ENCODE measurements around the gene NFE2L1. TPM values are rescaled to one million over a fixed set of nuclear protein-coding genes. Genes with fewer than 3 reads are reported as not detected.

The NFE2L1 gene
- total RNA-seq, 1 donor from 2014 or later = 127 TPM

DNA sequence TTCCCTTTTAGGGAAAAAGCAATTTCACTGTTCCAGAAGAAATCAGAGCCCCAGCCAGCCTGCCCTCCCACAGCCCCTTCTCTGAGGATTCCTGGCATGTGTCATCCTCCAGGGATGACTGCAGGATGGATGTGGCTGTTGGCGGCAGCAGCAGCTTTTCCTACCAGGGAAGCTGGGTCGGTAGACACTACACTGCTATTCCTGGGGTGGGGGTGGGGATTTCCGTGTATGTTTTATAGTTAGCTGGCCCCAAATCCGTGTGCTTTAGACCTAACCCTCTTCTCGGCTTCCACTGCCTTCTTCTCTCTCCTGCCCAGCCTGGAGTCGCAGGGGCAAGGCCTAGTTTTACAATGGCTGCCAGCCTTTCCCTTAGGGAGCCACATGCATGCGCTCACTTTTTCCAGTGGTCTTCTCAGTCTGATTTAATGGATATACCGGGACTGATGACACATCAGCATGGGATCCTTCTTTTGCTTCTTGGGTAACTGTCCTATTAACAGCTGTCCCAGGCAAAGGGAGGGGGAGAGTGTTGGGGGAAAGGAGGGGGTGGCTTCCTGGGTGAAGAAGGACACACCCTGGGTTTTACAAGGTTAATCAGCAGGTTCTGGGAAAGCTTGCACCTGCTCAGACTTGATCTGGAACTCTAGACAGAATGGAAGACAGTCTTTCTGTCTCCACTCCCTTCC lies 2.7 kb upstream of the NFE2L1 start:
- TF ChIP-seq, protein P1, sequence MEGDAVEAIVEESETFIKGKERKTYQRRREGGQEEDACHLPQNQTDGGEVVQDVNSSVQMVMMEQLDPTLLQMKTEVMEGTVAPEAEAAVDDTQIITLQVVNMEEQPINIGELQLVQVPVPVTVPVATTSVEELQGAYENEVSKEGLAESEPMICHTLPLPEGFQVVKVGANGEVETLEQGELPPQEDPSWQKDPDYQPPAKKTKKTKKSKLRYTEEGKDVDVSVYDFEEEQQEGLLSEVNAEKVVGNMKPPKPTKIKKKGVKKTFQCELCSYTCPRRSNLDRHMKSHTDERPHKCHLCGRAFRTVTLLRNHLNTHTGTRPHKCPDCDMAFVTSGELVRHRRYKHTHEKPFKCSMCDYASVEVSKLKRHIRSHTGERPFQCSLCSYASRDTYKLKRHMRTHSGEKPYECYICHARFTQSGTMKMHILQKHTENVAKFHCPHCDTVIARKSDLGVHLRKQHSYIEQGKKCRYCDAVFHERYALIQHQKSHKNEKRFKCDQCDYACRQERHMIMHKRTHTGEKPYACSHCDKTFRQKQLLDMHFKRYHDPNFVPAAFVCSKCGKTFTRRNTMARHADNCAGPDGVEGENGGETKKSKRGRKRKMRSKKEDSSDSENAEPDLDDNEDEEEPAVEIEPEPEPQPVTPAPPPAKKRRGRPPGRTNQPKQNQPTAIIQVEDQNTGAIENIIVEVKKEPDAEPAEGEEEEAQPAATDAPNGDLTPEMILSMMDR (IDR thresholded peaks at IDR 0.05) = no peak
- peaks cover 21% of the 10 kb centered on the region for H3K36me3 Mint-ChIP-seq (ENCODE audit: low read depth)
- no peak for ATAC-seq (ENCODE audit: low read depth)
- intact Hi-C loops (cut with micrococcal nuclease) = loop anchor here (5.0 kb wide), 1 partner anchor 1147 kb away; no protein-coding TSS in a partner anchor
- peaks cover 38% of the 10 kb centered on the region for H3K4me1 Mint-ChIP-seq
- POLR2A ChIA-PET = interaction anchor here (1.1 to 4.8 kb wide), 3 partner anchors 13 to 22 kb away, joined by 4 to 83 read pairs (median 4); no protein-coding TSS in a partner anchor
- H3K9me3 Mint-ChIP-seq = no peaks in the 10 kb centered on the region
- no peaks in the 10 kb centered on the region for H3K27me3 Mint-ChIP-seq
- no peak for DNase-seq
- H3K4me3 Mint-ChIP-seq = no peak overlapping the region
- no peak overlapping the region for H3K27ac Mint-ChIP-seq
- CTCF ChIA-PET = no interaction called here

DNA sequence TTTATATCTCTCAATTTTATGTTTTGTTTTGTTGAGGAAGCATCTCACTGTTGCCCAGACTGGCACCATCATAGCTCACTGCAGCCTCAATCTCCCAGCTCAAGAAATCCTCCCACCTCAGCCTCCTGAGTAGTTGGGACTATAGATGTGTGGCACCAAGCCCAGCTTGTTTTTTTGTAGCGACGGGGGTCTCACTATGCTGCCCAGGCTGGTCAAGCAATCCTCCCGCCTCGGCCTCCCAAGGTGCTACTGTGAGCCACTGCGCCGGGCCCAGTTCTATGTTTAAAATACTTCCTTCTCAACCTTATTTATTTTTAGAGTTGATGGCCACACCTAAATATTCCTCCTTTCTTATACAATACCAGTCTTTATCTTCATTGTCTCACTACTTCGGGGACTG lies 1.9 kb upstream of the NFE2L1 start:
- intact Hi-C loops (cut with micrococcal nuclease) = loop anchor here (5.0 kb wide), 1 partner anchor 1146 kb away; no protein-coding TSS in a partner anchor
- DNase-seq = no peak
- Mint-ChIP-seq H3K27me3 (no peaks in the 10 kb centered on the region), H3K36me3 (ENCODE audit: low read depth) (peaks cover 30% of the 10 kb centered on the region), H3K9me3 (no peaks in the 10 kb centered on the region), H3K27ac (peak overlapping the region; percentile 100), H3K4me1 (peaks cover 47% of the 10 kb centered on the region), H3K4me3 (peak overlapping the region; percentile 97)
- POLR2A ChIA-PET = interaction anchor here (1.3 to 4.8 kb wide), 6 partner anchors 12 to 66 kb away, joined by 4 to 83 read pairs (median 36); partner anchors contain the start of gene SNX11
- CTCF ChIA-PET = no interaction called here
- no peak for ATAC-seq (ENCODE audit: low read depth)
- TF ChIP-seq, protein P1 (IDR thresholded peaks at IDR 0.05) = no peak

DNA sequence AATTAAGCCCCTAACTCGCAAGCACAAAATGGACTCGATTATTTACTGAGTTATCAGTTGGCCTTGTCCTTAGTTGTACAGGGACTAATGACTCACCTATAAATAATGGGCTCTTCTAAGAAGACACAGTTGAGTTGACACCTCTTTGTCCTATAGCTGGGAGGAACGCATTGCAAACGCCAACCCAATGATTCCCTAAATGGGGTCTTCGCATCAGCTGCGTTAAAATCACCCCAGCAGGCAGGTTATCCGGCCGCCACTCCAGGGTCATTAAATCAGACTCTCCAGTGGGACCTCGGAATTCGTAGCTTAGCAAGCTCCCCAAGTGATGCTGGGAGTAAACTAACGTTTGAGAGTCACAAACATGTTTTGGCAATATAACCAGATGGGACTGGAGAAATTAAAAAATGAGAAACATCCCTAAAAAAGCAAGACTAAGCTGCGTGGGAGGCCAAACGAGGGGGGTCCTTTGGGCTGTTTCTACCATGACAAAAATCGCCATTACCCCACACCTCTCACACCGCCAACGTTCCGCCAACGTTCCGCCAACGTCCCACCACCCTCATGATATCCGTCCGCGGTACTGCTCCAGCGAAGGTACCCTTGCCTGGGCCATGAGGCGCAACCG lies 932 bp upstream of the NFE2L1 start:
- ATAC-seq (ENCODE audit: low read depth) (no peak), DNase-seq (no peak)
- peaks cover 56% of the 10 kb centered on the region for H3K4me1 Mint-ChIP-seq
- H3K9me3 Mint-ChIP-seq = no peaks in the 10 kb centered on the region
- peak overlapping the region; percentile 97 for H3K4me3 Mint-ChIP-seq
- peaks cover 39% of the 10 kb centered on the region for H3K36me3 Mint-ChIP-seq (ENCODE audit: low read depth)
- intact Hi-C loops (cut with micrococcal nuclease) = loop anchor here (1.0 to 5.0 kb wide), 2 partner anchors 27 to 1145 kb away; no protein-coding TSS in a partner anchor
- CTCF ChIA-PET = interaction anchor here (1.7 to 3.5 kb wide), 3 partner anchors 11 to 22 kb away, joined by 8 to 10 read pairs (median 10); no protein-coding TSS in a partner anchor
- peak overlapping the region; percentile 100 for H3K27ac Mint-ChIP-seq
- TF ChIP-seq, protein P1 (IDR thresholded peaks at IDR 0.05) = no peak
- H3K27me3 Mint-ChIP-seq = no peaks in the 10 kb centered on the region
- POLR2A ChIA-PET = interaction anchor here (0.6 to 4.8 kb wide), 16 partner anchors 8 to 845 kb away, joined by 3 to 83 read pairs (median 8); partner anchors contain the start of genes ATP5MC1, CBX1, COPZ2 and PNPO

DNA sequence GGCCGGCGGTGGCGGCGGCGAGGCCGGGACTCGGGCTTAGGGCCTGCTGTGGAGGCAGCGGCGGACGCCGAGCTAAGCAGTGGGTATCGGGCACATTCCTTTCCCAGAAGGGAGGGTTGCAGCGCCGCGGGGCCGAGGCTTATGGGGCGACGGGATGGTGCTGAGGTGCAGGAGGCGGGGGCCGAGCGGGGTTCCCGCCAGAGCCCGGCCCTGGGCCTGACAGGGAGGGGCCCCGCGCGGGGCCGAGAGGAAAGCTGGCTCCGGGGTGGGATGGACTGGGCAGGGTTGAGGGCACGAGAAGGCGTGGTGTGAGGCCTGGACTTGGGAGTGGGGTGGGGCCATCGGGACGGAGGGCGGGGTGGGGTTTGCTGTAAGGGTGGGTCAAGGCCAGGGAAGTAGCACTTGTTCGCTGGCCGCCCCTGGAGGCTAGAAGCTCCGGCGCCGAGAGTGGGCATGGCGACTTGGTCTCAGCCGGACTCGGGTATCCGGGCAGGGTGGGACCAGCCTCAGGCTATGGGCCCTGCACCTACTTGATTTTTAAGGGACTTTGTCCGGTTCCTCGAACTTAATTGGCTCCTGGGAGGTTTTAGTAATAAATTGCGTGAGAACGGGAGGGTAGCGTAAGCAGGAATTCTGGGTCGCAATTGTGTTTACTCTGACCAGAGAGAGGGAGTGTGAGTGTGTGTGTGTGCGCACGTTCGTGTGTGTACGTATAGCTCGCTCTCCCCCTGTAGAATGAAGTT lies 396 bp downstream of the NFE2L1 start:
- H3K9me3 Mint-ChIP-seq = no peaks in the 10 kb centered on the region
- TF ChIP-seq, protein P1 (IDR thresholded peaks at IDR 0.05) = no peak
- peak overlapping the region; percentile 97 for H3K4me3 Mint-ChIP-seq
- peaks cover 52% of the 10 kb centered on the region for H3K36me3 Mint-ChIP-seq (ENCODE audit: low read depth)
- H3K27me3 Mint-ChIP-seq = no peaks in the 10 kb centered on the region
- ChIA-PET POLR2A (interaction anchor here (0.5 to 4.8 kb wide), 28 partner anchors 10 to 860 kb away, joined by 3 to 83 read pairs (median 4); partner anchors contain the start of genes ATP5MC1, CBX1, CDK5RAP3 and COPZ2), CTCF (interaction anchor here (0.8 to 3.5 kb wide), 9 partner anchors 12 to 77 kb away, joined by 3 to 10 read pairs (median 3); partner anchors contain the start of gene CDK5RAP3)
- intact Hi-C loops (cut with micrococcal nuclease) = loop anchor here (1.0 to 5.0 kb wide), 8 partner anchors 11 to 1144 kb away; partner anchors contain the start of genes ATP5MC1, CBX1, COPZ2 and PNPO
- ATAC-seq (ENCODE audit: low read depth) (peak; percentile 29), DNase-seq (no peak)
- H3K4me1 Mint-ChIP-seq = peaks cover 64% of the 10 kb centered on the region
- H3K27ac Mint-ChIP-seq = peak overlapping the region; percentile 100

All from activated B cell treated with CpG ODN at 0.5 μM for 24 hours (primary cell).